WTC11 (cell line): ENCODE measurements around the gene FHL1. TPM values are rescaled to one million over a fixed set of nuclear protein-coding genes. Genes with fewer than 3 reads are reported as not detected.

ENCODE experiments used
- ATAC-seq: fragments of 200-7000 bp; cut with Tn5 transposase; 2 replicates; pipeline ENCODE4 v1.10.0; 2021; ENCODE audit warnings: mild to moderate bottlenecking, moderate library complexity
- CTCF ChIA-PET: fragments of 300-600 bp; sonication (Branson Sonifier 250); formaldehyde crosslinking; loops from one replicate; lab custom pipeline; 2021; ENCODE audit warnings: antibody characterized with exemption; lab: Charles Lee
- POLR2A ChIA-PET: fragments of 350-600 bp; sonication (Branson Sonifier 250); formaldehyde crosslinking; loops from one replicate; lab custom pipeline; 2021; ENCODE audit warnings: antibody characterized with exemption; lab: Charles Lee
- DNase-seq: peaks from one replicate; pipeline ENCODE4 v3.0.0; 2021; ENCODE audit warnings: low spot score
- H3K27ac Mint-ChIP-seq: 2 replicates; pipeline ENCODE4 v1.8.0; 2021; ENCODE audit warnings: mixed read lengths
- H3K27me3 Mint-ChIP-seq: 2 replicates; pipeline ENCODE4 v1.8.0; 2021; ENCODE audit warnings: low read depth, mild to moderate bottlenecking, moderate library complexity, mixed read lengths
- H3K36me3 Mint-ChIP-seq: 2 replicates; pipeline ENCODE4 v1.8.0; 2021; ENCODE audit warnings: mixed read lengths
- H3K4me1 Mint-ChIP-seq: 2 replicates; pipeline ENCODE4 v1.8.0; 2022; ENCODE audit warnings: mixed read lengths
- H3K4me3 Mint-ChIP-seq: 2 replicates; pipeline ENCODE4 v1.8.0; 2021; ENCODE audit warnings: mild to moderate bottlenecking, moderate library complexity, mixed read lengths
- H3K9me3 Mint-ChIP-seq: 2 replicates; pipeline ENCODE4 v1.8.0; 2021; ENCODE audit warnings: mixed read lengths
- ESRRA ChIP-seq: sonication (generic); formaldehyde crosslinking; IDR thresholded peaks from 2 replicates; pipeline ENCODE4 v1.8.1; 2022; ENCODE audit warnings: mild to moderate bottlenecking, missing genetic modification reagents, borderline replicate concordance
- ETV6 ChIP-seq: sonication (generic); formaldehyde crosslinking; IDR thresholded peaks from 2 replicates; pipeline ENCODE4 v1.8.1; 2022; ENCODE audit warnings: mild to moderate bottlenecking, missing genetic modification reagents
- FOXK1 ChIP-seq: sonication (generic); formaldehyde crosslinking; IDR thresholded peaks from 2 replicates; pipeline ENCODE4 v1.8.0; 2022; ENCODE audit warnings: mild to moderate bottlenecking, moderate library complexity, missing genetic modification reagents
- RELA ChIP-seq: sonication (generic); formaldehyde crosslinking; IDR thresholded peaks from 2 replicates; pipeline ENCODE4 v1.8.1; 2022; ENCODE audit warnings: missing genetic modification reagents, mild to moderate bottlenecking, borderline replicate concordance
- SP1 ChIP-seq: sonication (generic); formaldehyde crosslinking; conservative IDR thresholded peaks from 2 replicates; pipeline ENCODE4 v1.8.1; 2022; ENCODE audit warnings: missing genetic modification reagents
- ZNF138 ChIP-seq: sonication (generic); formaldehyde crosslinking; conservative IDR thresholded peaks from 2 replicates; pipeline ENCODE4 v1.8.1; 2022; ENCODE audit warnings: mild to moderate bottlenecking, moderate library complexity, missing genetic modification reagents
- ZNF396 ChIP-seq: fragments of 250-450 bp; sonication (Bioruptor Pico); IDR thresholded peaks from 2 replicates; pipeline ENCODE4 v1.8.0; 2021; ENCODE audit warnings: mild to moderate bottlenecking, moderate library complexity, borderline replicate concordance
- total RNA-seq: library from RNA; stranded (reverse); gene quantifications from 3 replicates; pipeline ENCODE4 v1.2.3, GENCODE V29; 2021
- TF ChIP-seq, protein P1 (sequence below): fragments of 250-450 bp; sonication (Bioruptor Pico); IDR thresholded peaks from 2 replicates; pipeline ENCODE4 v1.8.0; 2021; ENCODE audit warnings: mild to moderate bottlenecking
- TF ChIP-seq, protein P2 (sequence below): fragments of 250-450 bp; sonication (Bioruptor Pico); IDR thresholded peaks from 2 replicates; pipeline ENCODE4 v1.9.0; 2021; ENCODE audit warnings: mild to moderate bottlenecking
- TF ChIP-seq, protein P3 (sequence below): sonication (generic); formaldehyde crosslinking; IDR thresholded peaks from 2 replicates; pipeline ENCODE4 v1.8.1; 2023; ENCODE audit warnings: mild to moderate bottlenecking, missing genetic modification reagents, moderate library complexity
- TF ChIP-seq, protein P4 (sequence below): fragments of 250-450 bp; sonication (Bioruptor Pico); IDR thresholded peaks from 2 replicates; pipeline ENCODE4 v1.9.0; 2021; ENCODE audit warnings: mild to moderate bottlenecking
- TF ChIP-seq, protein P5 (sequence below): sonication (generic); formaldehyde crosslinking; IDR thresholded peaks from 2 replicates; pipeline ENCODE4 v1.8.1; 2022; ENCODE audit warnings: low read depth, missing genetic modification reagents, borderline replicate concordance
- TF ChIP-seq, protein P6 (sequence below): sonication (generic); formaldehyde crosslinking; IDR thresholded peaks from 2 replicates; pipeline ENCODE4 v1.8.1; 2022; ENCODE audit warnings: mild to moderate bottlenecking, missing genetic modification reagents, moderate library complexity, borderline replicate concordance
- TF ChIP-seq, protein P7 (sequence below): sonication (generic); formaldehyde crosslinking; conservative IDR thresholded peaks from 2 replicates; pipeline ENCODE4 v1.8.1; 2023; ENCODE audit warnings: mild to moderate bottlenecking, low read depth, missing genetic modification reagents, moderate library complexity
- TF ChIP-seq, protein P8 (sequence below): sonication (generic); formaldehyde crosslinking; IDR thresholded peaks from 2 replicates; pipeline ENCODE4 v1.8.0; 2022; ENCODE audit warnings: missing genetic modification reagents

Gene FHL1
- total RNA-seq, 1 experiment from 2014 or later = 43.5 TPM

DNA sequence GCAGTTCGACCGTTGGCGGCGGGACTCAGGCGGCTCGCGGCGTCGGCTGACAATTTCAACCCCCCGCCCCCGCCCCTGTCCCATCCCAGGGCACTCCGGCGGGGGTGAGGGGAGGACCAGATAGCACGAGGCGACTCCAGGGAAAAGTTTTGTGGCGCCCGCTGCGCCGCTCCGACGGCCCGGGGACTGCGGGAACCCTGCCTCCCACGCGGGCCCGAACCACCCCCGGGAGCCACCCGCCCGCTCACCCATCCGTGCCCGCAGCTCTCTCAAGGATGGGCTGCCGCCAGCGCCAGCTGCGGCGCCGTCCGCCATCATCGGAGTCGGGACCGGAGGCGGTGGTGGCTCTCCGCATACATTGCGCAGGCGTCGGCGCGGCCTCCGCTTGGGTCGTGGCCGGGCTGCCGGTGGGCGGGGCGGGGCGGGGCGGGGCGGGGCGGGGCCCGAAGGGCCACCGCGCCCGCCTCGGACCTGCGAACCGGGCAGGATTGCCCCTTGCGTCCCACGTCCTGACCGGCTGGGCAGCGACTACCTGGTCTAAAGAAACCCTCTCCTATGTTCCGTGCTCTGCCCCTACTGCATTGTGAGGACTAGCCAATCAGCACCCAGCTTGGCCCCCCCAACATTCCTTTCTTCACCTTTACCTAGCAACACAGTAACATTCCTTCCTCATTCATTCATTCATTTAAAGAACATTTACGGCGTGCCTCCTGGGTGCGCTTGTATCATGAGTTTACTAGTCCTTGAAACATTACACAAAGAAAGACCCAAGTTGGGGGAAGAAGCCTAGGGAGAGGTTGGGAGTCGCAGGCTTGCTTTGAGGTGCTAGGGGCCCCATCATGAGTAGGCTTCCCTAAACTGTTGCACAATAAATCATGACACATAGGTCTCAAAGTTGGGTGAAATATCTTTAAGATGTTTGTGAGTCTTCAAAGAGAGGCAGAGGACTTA lies 104.0 kb downstream of the FHL1 start, which contains the start of gene MAP7D3:
TSS of gene MAP7D3 (minus strand) at position 360 of the 951 bp plus-strand sequence. CDS start at position 318, 42 bp downstream.
- POLR2A ChIA-PET = no interaction called here
- no peak for TF ChIP-seq ESRRA (CRISPR knock-in tag)
- TF ChIP-seq, protein P1, sequence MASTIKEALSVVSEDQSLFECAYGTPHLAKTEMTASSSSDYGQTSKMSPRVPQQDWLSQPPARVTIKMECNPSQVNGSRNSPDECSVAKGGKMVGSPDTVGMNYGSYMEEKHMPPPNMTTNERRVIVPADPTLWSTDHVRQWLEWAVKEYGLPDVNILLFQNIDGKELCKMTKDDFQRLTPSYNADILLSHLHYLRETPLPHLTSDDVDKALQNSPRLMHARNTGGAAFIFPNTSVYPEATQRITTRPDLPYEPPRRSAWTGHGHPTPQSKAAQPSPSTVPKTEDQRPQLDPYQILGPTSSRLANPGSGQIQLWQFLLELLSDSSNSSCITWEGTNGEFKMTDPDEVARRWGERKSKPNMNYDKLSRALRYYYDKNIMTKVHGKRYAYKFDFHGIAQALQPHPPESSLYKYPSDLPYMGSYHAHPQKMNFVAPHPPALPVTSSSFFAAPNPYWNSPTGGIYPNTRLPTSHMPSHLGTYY = no peak
- TF ChIP-seq ZNF396 (CRISPR knock-in tag) = no peak
- TF ChIP-seq, protein P2, sequence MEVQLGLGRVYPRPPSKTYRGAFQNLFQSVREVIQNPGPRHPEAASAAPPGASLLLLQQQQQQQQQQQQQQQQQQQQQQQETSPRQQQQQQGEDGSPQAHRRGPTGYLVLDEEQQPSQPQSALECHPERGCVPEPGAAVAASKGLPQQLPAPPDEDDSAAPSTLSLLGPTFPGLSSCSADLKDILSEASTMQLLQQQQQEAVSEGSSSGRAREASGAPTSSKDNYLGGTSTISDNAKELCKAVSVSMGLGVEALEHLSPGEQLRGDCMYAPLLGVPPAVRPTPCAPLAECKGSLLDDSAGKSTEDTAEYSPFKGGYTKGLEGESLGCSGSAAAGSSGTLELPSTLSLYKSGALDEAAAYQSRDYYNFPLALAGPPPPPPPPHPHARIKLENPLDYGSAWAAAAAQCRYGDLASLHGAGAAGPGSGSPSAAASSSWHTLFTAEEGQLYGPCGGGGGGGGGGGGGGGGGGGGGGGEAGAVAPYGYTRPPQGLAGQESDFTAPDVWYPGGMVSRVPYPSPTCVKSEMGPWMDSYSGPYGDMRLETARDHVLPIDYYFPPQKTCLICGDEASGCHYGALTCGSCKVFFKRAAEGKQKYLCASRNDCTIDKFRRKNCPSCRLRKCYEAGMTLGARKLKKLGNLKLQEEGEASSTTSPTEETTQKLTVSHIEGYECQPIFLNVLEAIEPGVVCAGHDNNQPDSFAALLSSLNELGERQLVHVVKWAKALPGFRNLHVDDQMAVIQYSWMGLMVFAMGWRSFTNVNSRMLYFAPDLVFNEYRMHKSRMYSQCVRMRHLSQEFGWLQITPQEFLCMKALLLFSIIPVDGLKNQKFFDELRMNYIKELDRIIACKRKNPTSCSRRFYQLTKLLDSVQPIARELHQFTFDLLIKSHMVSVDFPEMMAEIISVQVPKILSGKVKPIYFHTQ = no peak
- TF ChIP-seq, protein P3, sequence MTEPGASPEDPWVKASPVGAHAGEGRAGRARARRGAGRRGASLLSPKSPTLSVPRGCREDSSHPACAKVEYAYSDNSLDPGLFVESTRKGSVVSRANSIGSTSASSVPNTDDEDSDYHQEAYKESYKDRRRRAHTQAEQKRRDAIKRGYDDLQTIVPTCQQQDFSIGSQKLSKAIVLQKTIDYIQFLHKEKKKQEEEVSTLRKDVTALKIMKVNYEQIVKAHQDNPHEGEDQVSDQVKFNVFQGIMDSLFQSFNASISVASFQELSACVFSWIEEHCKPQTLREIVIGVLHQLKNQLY (CRISPR knock-in tag) = no peak
- TF ChIP-seq ZNF138 (CRISPR knock-in tag) = no peak
- TF ChIP-seq ETV6 (CRISPR knock-in tag) = no peak
- TF ChIP-seq RELA (CRISPR knock-in tag) = no peak
- TF ChIP-seq, protein P4, sequence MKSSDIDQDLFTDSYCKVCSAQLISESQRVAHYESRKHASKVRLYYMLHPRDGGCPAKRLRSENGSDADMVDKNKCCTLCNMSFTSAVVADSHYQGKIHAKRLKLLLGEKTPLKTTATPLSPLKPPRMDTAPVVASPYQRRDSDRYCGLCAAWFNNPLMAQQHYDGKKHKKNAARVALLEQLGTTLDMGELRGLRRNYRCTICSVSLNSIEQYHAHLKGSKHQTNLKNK = no peak
- TF ChIP-seq, protein P5, sequence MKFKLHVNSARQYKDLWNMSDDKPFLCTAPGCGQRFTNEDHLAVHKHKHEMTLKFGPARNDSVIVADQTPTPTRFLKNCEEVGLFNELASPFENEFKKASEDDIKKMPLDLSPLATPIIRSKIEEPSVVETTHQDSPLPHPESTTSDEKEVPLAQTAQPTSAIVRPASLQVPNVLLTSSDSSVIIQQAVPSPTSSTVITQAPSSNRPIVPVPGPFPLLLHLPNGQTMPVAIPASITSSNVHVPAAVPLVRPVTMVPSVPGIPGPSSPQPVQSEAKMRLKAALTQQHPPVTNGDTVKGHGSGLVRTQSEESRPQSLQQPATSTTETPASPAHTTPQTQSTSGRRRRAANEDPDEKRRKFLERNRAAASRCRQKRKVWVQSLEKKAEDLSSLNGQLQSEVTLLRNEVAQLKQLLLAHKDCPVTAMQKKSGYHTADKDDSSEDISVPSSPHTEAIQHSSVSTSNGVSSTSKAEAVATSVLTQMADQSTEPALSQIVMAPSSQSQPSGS (CRISPR knock-in tag) = no peak
- TF ChIP-seq, protein P6, sequence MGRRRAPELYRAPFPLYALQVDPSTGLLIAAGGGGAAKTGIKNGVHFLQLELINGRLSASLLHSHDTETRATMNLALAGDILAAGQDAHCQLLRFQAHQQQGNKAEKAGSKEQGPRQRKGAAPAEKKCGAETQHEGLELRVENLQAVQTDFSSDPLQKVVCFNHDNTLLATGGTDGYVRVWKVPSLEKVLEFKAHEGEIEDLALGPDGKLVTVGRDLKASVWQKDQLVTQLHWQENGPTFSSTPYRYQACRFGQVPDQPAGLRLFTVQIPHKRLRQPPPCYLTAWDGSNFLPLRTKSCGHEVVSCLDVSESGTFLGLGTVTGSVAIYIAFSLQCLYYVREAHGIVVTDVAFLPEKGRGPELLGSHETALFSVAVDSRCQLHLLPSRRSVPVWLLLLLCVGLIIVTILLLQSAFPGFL (CRISPR knock-in tag) = no peak
- no peaks in the 10 kb centered on the region for H3K9me3 Mint-ChIP-seq
- H3K27ac Mint-ChIP-seq = peak within 1 kb of the TSS; percentile 79
- H3K4me3 Mint-ChIP-seq = peak within 1 kb of the TSS; percentile 75
- DNase-seq (peak; percentile 56), ATAC-seq (peak; percentile 92)
- no peaks in the 10 kb centered on the region; the same call in 1 of the 2 replicates for H3K27me3 Mint-ChIP-seq
- H3K36me3 Mint-ChIP-seq = no peaks in the 10 kb centered on the region
- CTCF ChIA-PET = no interaction called here
- H3K4me1 Mint-ChIP-seq = peaks cover 19% of the 10 kb centered on the region

DNA sequence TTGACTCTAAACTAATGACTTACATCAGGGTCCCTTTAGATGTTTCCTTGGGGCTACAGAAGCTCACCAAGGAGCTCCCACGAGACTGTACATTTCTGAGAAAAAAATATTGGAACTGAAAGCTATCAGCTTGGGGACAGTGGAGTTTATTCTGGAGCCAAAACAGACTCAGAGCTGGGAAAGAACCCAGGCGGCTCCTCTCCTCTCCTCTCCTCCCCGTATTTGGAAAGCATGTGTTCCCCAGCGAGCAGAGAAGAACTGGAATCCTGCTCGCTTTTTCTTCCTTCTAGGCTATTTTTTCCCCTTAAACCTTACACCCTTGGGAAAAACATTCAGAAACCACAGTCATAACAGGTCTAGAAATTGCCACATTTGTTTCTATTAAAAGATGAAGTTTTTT lies 108.2 kb downstream of the FHL1 start:
- Mint-ChIP-seq H3K27ac (no peak overlapping the region), H3K4me1 (peaks cover 18% of the 10 kb centered on the region), H3K36me3 (no peaks in the 10 kb centered on the region), H3K9me3 (no peaks in the 10 kb centered on the region), H3K27me3 (no peaks in the 10 kb centered on the region; the same call in 1 of the 2 replicates), H3K4me3 (no peak overlapping the region)
- CTCF ChIA-PET = no interaction called here
- ATAC-seq (no peak), DNase-seq (no peak)
- POLR2A ChIA-PET = no interaction called here
- TF ChIP-seq, protein P7, sequence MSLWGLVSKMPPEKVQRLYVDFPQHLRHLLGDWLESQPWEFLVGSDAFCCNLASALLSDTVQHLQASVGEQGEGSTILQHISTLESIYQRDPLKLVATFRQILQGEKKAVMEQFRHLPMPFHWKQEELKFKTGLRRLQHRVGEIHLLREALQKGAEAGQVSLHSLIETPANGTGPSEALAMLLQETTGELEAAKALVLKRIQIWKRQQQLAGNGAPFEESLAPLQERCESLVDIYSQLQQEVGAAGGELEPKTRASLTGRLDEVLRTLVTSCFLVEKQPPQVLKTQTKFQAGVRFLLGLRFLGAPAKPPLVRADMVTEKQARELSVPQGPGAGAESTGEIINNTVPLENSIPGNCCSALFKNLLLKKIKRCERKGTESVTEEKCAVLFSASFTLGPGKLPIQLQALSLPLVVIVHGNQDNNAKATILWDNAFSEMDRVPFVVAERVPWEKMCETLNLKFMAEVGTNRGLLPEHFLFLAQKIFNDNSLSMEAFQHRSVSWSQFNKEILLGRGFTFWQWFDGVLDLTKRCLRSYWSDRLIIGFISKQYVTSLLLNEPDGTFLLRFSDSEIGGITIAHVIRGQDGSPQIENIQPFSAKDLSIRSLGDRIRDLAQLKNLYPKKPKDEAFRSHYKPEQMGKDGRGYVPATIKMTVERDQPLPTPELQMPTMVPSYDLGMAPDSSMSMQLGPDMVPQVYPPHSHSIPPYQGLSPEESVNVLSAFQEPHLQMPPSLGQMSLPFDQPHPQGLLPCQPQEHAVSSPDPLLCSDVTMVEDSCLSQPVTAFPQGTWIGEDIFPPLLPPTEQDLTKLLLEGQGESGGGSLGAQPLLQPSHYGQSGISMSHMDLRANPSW = no peak
- TF ChIP-seq SP1 (CRISPR knock-in tag) (no peak), FOXK1 (CRISPR knock-in tag) (no peak)
- TF ChIP-seq, protein P8, sequence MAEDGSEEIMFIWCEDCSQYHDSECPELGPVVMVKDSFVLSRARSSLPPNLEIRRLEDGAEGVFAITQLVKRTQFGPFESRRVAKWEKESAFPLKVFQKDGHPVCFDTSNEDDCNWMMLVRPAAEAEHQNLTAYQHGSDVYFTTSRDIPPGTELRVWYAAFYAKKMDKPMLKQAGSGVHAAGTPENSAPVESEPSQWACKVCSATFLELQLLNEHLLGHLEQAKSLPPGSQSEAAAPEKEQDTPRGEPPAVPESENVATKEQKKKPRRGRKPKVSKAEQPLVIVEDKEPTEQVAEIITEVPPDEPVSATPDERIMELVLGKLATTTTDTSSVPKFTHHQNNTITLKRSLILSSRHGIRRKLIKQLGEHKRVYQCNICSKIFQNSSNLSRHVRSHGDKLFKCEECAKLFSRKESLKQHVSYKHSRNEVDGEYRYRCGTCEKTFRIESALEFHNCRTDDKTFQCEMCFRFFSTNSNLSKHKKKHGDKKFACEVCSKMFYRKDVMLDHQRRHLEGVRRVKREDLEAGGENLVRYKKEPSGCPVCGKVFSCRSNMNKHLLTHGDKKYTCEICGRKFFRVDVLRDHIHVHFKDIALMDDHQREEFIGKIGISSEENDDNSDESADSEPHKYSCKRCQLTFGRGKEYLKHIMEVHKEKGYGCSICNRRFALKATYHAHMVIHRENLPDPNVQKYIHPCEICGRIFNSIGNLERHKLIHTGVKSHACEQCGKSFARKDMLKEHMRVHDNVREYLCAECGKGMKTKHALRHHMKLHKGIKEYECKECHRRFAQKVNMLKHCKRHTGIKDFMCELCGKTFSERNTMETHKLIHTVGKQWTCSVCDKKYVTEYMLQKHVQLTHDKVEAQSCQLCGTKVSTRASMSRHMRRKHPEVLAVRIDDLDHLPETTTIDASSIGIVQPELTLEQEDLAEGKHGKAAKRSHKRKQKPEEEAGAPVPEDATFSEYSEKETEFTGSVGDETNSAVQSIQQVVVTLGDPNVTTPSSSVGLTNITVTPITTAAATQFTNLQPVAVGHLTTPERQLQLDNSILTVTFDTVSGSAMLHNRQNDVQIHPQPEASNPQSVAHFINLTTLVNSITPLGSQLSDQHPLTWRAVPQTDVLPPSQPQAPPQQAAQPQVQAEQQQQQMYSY (CRISPR knock-in tag) = no peak
